PC-3 (cell line): ENCODE results near the gene PKNOX2. TPM values are rescaled to one million over a fixed set of nuclear protein-coding genes. Genes with fewer than 3 reads are reported as not detected.

Source experiments
- ATAC-seq: fragments of 200-7000 bp; cut with Tn5 transposase; 2 replicates; pipeline ENCODE4 v1.9.1; 2020; ENCODE audit warnings: mild to moderate bottlenecking, moderate library complexity
- BruUV-seq: library from RNA; stranded (reverse); fragments of 400-500 nt; replicated peaks from 2 replicates; lab custom pipeline; 2021; lab: Mats Ljungman, UMichigan
- CTCF ChIA-PET: fragments of 300-600 bp; sonication (Branson Sonifier 250); formaldehyde crosslinking; loops from one replicate; lab custom pipeline; 2022; ENCODE audit warnings: antibody characterized with exemption; lab: Charles Lee
- POLR2A ChIA-PET: fragments of 300-600 bp; sonication (Branson Sonifier 250); formaldehyde crosslinking; loops from one replicate; lab custom pipeline; 2022; ENCODE audit warnings: antibody characterized with exemption; ENCODE audit not compliant: unreplicated experiment; lab: Charles Lee
- DNase-seq: peaks from one replicate; pipeline ENCODE4 v3.0.0-alpha.2; 2015
- H2AFZ ChIP-seq: fragments of 300-600 bp; sonication (generic); 2 replicates; pipeline ENCODE4 v1.6.0; 2016; ENCODE audit warnings: antibody characterized with exemption, low read length
- H3F3A ChIP-seq: fragments of 300-600 bp; sonication (generic); one replicate; pipeline ENCODE4 v1.6.0; 2017; ENCODE audit warnings: antibody characterized with exemption, low read length, control low read depth, mild to moderate bottlenecking; ENCODE audit not compliant: unreplicated experiment
- H3K27ac ChIP-seq: fragments of 300-600 bp; sonication (generic); 2 replicates; pipeline ENCODE4 v1.5.1; 2016; ENCODE audit warnings: mild to moderate bottlenecking, low read length
- H3K27me3 ChIP-seq: fragments of 300-600 bp; sonication (generic); 2 replicates; pipeline ENCODE4 v1.6.1; 2016; ENCODE audit warnings: low read length, mixed read lengths
- H3K36me3 ChIP-seq: fragments of 300-600 bp; sonication (generic); 2 replicates; pipeline ENCODE4 v1.6.1; 2016; ENCODE audit warnings: low read depth, mixed run types, low read length, mixed read lengths
- H3K4me1 ChIP-seq: fragments of 300-600 bp; sonication (generic); 2 replicates; pipeline ENCODE4 v1.5.1; 2016; ENCODE audit warnings: low read length; ENCODE audit not compliant: insufficient read depth
- H3K4me2 ChIP-seq: fragments of 300-600 bp; sonication (generic); 2 replicates; pipeline ENCODE4 v1.6.0; 2016; ENCODE audit warnings: low read length
- H3K4me3 ChIP-seq: fragments of 300-600 bp; sonication (generic); 2 replicates; pipeline ENCODE4 v1.5.1; 2016; ENCODE audit warnings: mild to moderate bottlenecking, low read length, mixed read lengths
- H3K79me2 ChIP-seq: fragments of 300-600 bp; sonication (generic); 2 replicates; pipeline ENCODE4 v1.6.1; 2017; ENCODE audit warnings: low read length, mixed read lengths
- H3K9ac ChIP-seq: fragments of 300-600 bp; sonication (generic); 2 replicates; pipeline ENCODE4 v1.6.0; 2016; ENCODE audit warnings: mild to moderate bottlenecking, low read length
- H3K9me2 ChIP-seq: fragments of 300-600 bp; sonication (generic); replicated peaks from 2 replicates; pipeline ENCODE4 v1.6.1; 2016; ENCODE audit warnings: mixed run types, low read length, mixed read lengths
- H3K9me3 ChIP-seq: fragments of 300-600 bp; sonication (generic); 2 replicates; pipeline ENCODE4 v1.6.1; 2016; ENCODE audit warnings: low read length, mixed read lengths
- H4K20me1 ChIP-seq: fragments of 300-600 bp; sonication (generic); 2 replicates; pipeline ENCODE4 v1.6.1; 2016; ENCODE audit warnings: low read length, mixed read lengths
- EZH2 ChIP-seq: fragments of 300-600 bp; sonication (generic); IDR thresholded peaks from one replicate; pipeline ENCODE4 v1.6.1; 2017; ENCODE audit warnings: antibody characterized with exemption, mild to moderate bottlenecking, low read length; ENCODE audit not compliant: unreplicated experiment
- EZH2phosphoT487 ChIP-seq: fragments of 300-600 bp; sonication (generic); IDR thresholded peaks from 2 replicates; pipeline ENCODE4 v1.6.1; 2018; ENCODE audit warnings: mild to moderate bottlenecking, antibody characterized with exemption, low read length, borderline replicate concordance
- intact Hi-C: fragments of 100-400 bp; cut with micrococcal nuclease; formaldehyde crosslinking; loops from 2 replicates; pipeline ENCODE4 v1.9.0; 2023
- total RNA-seq: library from RNA; depleted of rRNA; stranded (reverse); fragments of >200 nt; gene quantifications from 2 replicates; pipeline ENCODE4 v1.2.3, GENCODE V29; 2014
- TF ChIP-seq, protein P1 (sequence below): fragments of 300-600 bp; sonication (generic); conservative IDR thresholded peaks from 2 replicates; pipeline ENCODE4 v1.5.1; 2017; ENCODE audit warnings: antibody characterized with exemption, low read depth, mild to moderate bottlenecking, low read length

The PKNOX2 gene
- total RNA-seq, 1 experiment from 2014 or later: not detected

DNA sequence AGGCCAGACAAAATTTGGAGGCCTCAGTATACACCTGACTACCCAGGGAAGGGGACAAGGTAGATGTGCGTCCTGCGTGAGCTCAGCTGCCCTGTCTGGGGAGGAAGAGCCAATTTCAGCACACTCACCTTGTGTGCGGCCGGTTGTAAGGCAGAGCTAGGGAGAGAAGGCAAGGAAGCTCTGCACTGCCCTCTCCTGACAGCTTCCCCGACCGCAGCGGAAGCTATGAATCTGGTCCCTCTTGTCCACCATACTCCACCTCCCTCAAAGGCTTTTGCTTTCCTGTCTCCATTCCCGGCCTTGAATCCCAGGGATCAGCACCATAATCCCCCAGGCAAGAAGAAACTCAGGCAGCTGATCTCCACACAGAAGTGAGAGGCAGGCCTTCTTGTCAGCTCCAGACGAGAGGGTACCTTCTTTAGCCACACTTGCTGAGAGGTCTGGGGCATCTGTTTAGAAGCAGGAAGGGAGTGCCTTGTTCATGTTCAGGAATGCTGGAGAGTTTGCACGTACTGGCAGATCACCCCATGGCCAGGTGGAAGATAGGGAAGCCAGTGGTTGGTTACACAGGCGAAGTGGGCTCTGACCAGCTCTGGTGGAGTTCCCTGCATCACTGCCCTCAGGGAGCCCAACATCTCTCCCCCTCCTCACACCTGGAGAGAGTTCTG, 269.0 kb downstream of the PKNOX2 start:
- no peaks in the 10 kb centered on the region for H3K4me1 ChIP-seq
- 0 out of 2 replicates have a peak overlapping the region, but pooled peaks have one; percentile 5 for H3K4me2 ChIP-seq
- peak overlapping the region; percentile 63; the same call in 1 of the 2 replicates for H2AFZ ChIP-seq
- no peaks in the 10 kb centered on the region for H3K79me2 ChIP-seq
- H3K4me3 ChIP-seq: no peak overlapping the region
- H3F3A ChIP-seq: no peaks in the 10 kb centered on the region
- intact Hi-C loops: no loop called here
- TF ChIP-seq, protein P1, sequence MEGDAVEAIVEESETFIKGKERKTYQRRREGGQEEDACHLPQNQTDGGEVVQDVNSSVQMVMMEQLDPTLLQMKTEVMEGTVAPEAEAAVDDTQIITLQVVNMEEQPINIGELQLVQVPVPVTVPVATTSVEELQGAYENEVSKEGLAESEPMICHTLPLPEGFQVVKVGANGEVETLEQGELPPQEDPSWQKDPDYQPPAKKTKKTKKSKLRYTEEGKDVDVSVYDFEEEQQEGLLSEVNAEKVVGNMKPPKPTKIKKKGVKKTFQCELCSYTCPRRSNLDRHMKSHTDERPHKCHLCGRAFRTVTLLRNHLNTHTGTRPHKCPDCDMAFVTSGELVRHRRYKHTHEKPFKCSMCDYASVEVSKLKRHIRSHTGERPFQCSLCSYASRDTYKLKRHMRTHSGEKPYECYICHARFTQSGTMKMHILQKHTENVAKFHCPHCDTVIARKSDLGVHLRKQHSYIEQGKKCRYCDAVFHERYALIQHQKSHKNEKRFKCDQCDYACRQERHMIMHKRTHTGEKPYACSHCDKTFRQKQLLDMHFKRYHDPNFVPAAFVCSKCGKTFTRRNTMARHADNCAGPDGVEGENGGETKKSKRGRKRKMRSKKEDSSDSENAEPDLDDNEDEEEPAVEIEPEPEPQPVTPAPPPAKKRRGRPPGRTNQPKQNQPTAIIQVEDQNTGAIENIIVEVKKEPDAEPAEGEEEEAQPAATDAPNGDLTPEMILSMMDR: peak; percentile 70
- TF ChIP-seq EZH2phosphoT487 (no peak), EZH2 (no peak)
- POLR2A ChIA-PET: interaction anchor here (0.5 to 0.6 kb wide), 2 partner anchors 43 to 341 kb away, joined by 3 read pairs; no protein-coding TSS in a partner anchor
- no peaks in the 10 kb centered on the region for H4K20me1 ChIP-seq
- H3K27ac ChIP-seq: no peak overlapping the region
- H3K36me3 ChIP-seq: no peaks in the 10 kb centered on the region
- peak; percentile 94 for ATAC-seq
- no peaks in the 10 kb centered on the region for H3K9me3 ChIP-seq
- H3K9ac ChIP-seq: no peak overlapping the region
- H3K9me2 ChIP-seq: no peaks in the 10 kb centered on the region
- H3K27me3 ChIP-seq: peaks cover 12% of the 10 kb centered on the region
- CTCF ChIA-PET: interaction anchor here (0.6 to 1.0 kb wide), 2 partner anchors 69 to 557 kb away, joined by 3 read pairs; no protein-coding TSS in a partner anchor
- no TSS peak for BruUV-seq
- peak; percentile 72 for DNase-seq

DNA sequence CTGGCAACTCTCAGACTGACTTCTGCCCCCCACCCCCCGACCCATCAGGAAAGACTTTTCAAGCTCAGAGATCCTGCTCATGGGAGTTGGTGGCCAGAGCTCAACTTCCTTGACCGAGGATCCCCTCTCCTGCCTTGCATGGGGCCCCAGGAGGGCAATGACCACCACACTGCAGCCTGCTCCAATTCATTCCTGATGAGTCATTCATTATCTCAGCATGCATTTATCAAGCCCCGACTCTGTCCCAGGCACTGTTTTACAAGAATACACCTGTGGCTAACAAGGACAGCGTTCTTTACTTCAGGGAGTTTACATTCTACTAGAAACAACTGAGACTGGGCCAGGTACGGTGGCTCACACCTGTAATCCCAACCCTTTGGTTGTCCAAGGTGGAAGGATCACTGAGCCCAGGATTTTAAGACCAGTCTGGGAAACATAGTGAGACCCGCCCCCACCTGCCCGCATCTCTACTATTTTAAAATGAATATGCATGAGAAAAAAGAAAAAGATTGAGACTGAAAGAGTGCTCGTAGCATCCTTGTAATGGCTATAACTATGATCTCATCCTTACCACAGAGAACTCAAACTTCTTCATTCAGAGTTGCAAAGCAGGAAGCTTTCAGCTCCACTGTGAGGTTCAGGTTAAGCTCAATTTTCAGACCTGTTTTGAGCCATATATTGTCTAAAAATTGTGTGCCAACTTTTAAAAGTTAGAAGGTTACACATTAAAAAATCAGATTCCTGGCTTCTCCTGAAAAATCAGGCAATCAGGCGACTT, 271.1 kb downstream of the PKNOX2 start:
- TF ChIP-seq EZH2phosphoT487 (no peak), EZH2 (no peak)
- TF ChIP-seq, protein P1: no peak
- no peaks in the 10 kb centered on the region for H3K9me2 ChIP-seq
- ChIA-PET POLR2A (no interaction called here), CTCF (interaction anchor here (0.5 kb wide), 1 partner anchor 68 kb away, joined by 3 read pairs; no protein-coding TSS in a partner anchor)
- intact Hi-C loops: no loop called here
- DNase-seq (no peak), ATAC-seq (no peak)
- no peaks in the 10 kb centered on the region for H3F3A ChIP-seq
- H3K36me3 ChIP-seq: no peaks in the 10 kb centered on the region
- H3K4me3 ChIP-seq: no peak overlapping the region
- H3K9ac ChIP-seq: no peak overlapping the region
- H4K20me1 ChIP-seq: no peaks in the 10 kb centered on the region
- no peak overlapping the region for H3K4me2 ChIP-seq
- no peak overlapping the region for H3K27ac ChIP-seq
- no peak overlapping the region for H2AFZ ChIP-seq
- H3K27me3 ChIP-seq: peaks cover 26% of the 10 kb centered on the region
- H3K4me1 ChIP-seq: no peaks in the 10 kb centered on the region
- H3K9me3 ChIP-seq: no peaks in the 10 kb centered on the region
- H3K79me2 ChIP-seq: no peaks in the 10 kb centered on the region
- no TSS peak for BruUV-seq
